ENCODE results near the gene BCL2L2.

BCL2L2 gene

GRCh38 chr14:23307687-23308644 is 1.3 kb downstream of the BCL2L2 start:
- TF ChIP-seq, protein P1, sequence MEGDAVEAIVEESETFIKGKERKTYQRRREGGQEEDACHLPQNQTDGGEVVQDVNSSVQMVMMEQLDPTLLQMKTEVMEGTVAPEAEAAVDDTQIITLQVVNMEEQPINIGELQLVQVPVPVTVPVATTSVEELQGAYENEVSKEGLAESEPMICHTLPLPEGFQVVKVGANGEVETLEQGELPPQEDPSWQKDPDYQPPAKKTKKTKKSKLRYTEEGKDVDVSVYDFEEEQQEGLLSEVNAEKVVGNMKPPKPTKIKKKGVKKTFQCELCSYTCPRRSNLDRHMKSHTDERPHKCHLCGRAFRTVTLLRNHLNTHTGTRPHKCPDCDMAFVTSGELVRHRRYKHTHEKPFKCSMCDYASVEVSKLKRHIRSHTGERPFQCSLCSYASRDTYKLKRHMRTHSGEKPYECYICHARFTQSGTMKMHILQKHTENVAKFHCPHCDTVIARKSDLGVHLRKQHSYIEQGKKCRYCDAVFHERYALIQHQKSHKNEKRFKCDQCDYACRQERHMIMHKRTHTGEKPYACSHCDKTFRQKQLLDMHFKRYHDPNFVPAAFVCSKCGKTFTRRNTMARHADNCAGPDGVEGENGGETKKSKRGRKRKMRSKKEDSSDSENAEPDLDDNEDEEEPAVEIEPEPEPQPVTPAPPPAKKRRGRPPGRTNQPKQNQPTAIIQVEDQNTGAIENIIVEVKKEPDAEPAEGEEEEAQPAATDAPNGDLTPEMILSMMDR (IDR thresholded peaks at IDR 0.05; ENCODE audit: low read depth, low read length): no peak
- in situ Hi-C loops (cut with HindIII; ENCODE audit: low sequenced_read_pairs): no loop called here
- DNase-seq (ENCODE audit: low read depth, low spot score): no peak
- peak overlapping the region; percentile 95 for H3K4me3 ChIP-seq (ENCODE audit: low read depth, low read length)

GRCh38 chr14:23308721-23309445 is 2.2 kb downstream of the BCL2L2 start:
- in situ Hi-C loops (cut with HindIII; ENCODE audit: low sequenced_read_pairs): no loop called here
- TF ChIP-seq, protein P1 (IDR thresholded peaks at IDR 0.05; ENCODE audit: low read depth, low read length): no peak
- DNase-seq (ENCODE audit: low read depth, low spot score): no peak
- peak overlapping the region; percentile 3 for H3K4me3 ChIP-seq (ENCODE audit: low read depth, low read length)

DNA sequence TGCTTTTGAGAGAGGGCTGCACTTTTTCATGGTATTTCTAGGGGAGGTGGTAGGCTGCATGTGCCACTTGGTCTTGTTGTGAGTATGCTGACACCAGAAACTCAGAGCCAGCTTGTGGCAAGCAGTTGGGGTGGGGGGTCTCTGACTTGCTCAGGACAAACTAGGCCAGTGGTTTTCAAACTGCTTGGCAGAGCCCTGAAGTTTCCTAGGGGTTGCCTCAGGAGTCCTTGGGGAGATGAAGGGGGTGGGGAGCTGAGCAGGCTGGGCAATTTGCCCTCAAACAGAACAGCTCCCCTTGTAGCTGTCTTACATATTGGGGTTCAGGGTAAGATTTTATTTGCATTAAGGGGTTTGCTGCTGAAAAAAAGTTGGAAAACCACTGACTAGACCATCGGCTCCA is 3.9 kb downstream of the BCL2L2 start:
- DNase-seq (ENCODE audit: low read depth, low spot score): no peak
- no peak overlapping the region for H3K4me3 ChIP-seq (ENCODE audit: low read depth, low read length)
- TF ChIP-seq, protein P1 (IDR thresholded peaks at IDR 0.05; ENCODE audit: low read depth, low read length): no peak
- in situ Hi-C loops (cut with HindIII; ENCODE audit: low sequenced_read_pairs): no loop called here

DNA sequence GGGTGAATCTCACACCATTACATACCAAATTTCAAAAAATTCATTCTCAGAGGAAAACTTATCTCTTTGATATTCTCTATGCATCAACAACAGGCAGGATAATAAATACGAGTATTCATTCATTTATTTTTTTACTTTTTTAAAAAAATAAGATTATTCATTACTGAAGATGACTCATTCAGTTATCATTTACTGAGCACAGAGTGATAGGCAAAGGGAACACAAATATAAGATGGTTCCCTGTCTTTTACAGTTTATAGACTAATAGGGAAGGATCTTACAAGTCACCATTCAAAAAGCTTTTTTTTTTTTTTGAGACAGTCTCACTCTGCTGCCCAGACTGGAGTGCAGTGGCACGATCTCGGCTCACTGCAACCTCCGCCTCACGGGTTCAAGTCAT is 9.7 kb downstream of the BCL2L2 start:
- DNase-seq (ENCODE audit: low read depth, low spot score): no peak
- in situ Hi-C loops (cut with HindIII; ENCODE audit: low sequenced_read_pairs): no loop called here
- TF ChIP-seq, protein P1 (IDR thresholded peaks at IDR 0.05; ENCODE audit: low read depth, low read length): no peak
- H3K4me3 ChIP-seq (ENCODE audit: low read depth, low read length): no peak overlapping the region

DNA sequence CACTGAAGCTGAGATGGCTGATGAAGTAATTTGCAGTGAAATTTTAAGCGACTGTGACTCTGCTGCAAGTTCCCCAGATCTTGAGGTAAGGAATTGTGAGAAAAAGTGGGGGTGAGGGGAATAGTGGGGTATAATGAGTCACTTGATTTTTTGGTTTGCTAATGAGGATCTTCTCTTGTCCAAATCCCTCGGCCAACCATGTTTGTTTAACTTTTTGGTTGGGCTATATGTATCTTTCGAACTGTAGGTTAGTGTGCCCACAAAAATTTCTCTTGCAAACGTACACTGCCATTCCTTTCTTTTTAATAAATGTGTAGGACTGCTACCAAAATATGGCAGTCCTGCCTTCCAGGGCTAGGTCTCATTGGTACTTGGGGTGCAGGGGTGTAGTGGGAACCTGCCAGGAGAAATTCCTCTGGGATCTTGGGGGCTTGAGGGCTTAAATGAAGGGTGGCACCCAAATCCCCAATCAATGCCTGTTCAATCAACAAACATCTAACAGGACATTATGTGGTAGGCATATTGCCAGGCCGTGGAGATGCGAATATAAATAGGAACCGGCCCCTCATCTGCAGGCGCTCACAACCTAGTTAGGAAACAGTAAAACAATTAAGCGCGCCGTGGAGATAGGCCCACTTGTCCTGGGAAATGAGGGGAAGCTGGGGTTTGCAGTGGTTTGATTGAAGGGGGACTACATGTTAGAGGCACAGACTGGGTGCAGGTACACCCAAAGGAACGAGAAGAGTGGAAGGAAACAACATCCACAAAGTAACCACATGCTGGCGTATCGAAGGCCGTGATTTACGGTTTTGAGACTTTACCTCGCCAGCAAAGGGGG is 13.3 kb downstream of the BCL2L2 start:
- TF ChIP-seq, protein P1 (IDR thresholded peaks at IDR 0.05; ENCODE audit: low read depth, low read length): no peak
- peak overlapping the region; percentile 25 for H3K4me3 ChIP-seq (ENCODE audit: low read depth, low read length)
- in situ Hi-C loops (cut with HindIII; ENCODE audit: low sequenced_read_pairs): no loop called here
- no peak for DNase-seq (ENCODE audit: low read depth, low spot score)
